GM21528 (cell line): ENCODE data around the gene LMAN2.

Experiments
- ATAC-seq: cut with Tn5 transposase; IDR thresholded peaks from one replicate; pipeline ENCODE4 v1.9.1; 2021; ENCODE audit warnings: mild to moderate bottlenecking, moderate library complexity; ENCODE audit not compliant: unreplicated experiment, low FRiP score

The LMAN2 gene

GRCh38 chr5:177294632-177295031 lies 56.8 kb downstream of the LMAN2 start:
- ATAC-seq, result no peak

- no peak for ATAC-seq
Observed at GRCh38 chr5:177293819-177294581, 57.5 kb downstream of the LMAN2 start.

- no peak for ATAC-seq
Observed at GRCh38 chr5:177291735-177292134, 59.7 kb downstream of the LMAN2 start.

- ATAC-seq, result no peak
Observed at GRCh38 chr5:177290816-177291596, 60.5 kb downstream of the LMAN2 start.

GRCh38 chr5:177288191-177288590 lies 63.3 kb downstream of the LMAN2 start:
- no peak for ATAC-seq
